ENCODE results near the gene DDRGK1. TPM values are rescaled to one million over a fixed set of nuclear protein-coding genes. Genes with fewer than 3 reads are reported as not detected.
"Not testable (repeated sequence)": the region's sequence is repeated elsewhere in the genome, so short reads cannot be mapped to it uniquely, and the experiment has no call there.

The DDRGK1 gene
- total and polyA plus RNA-seq, 8 donors: 42.0 to 52.8 (median 48.1) TPM

DNA sequence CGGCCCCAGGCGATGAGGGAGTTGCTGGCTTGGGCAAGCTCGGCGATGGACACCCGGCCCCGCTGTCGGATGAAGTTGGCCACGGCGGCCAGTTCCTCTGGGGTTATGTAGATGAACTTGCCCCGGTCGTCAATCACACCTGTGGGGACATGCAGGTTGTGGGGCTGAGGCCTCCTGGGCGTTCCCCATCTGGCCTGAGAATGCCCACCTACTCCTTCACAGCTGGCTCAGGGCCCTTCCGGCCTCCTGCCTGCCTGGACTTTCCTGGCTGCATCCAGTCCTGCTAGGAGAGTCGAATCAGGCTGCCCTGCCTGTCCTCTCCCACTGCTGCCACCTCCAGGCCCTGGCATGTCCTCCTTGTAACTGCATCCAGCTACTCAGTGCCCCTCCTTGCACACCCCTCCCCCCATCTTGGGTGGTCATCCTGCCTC lies 13.8 kb downstream of the DDRGK1 start:
- Histone ChIP-seq H3K27me3 (no peaks in the 10 kb centered on the region), H3K9me3 (no peaks in the 10 kb centered on the region), H3K4me3 (no peak overlapping the region), H3K36me3 (peaks cover 3 to 42% (median 26%) of the 10 kb centered on the region in 3 donors), H3K4me1 (no peaks in the 10 kb centered on the region), H3K27ac (no peak overlapping the region)
- ATAC-seq: no peak
- 91 to 92% methylated on average over 14 of the region's 14 CpGs for WGBS, 2 donors
- DNase-seq: peak in 1 of 6 donors; percentile 69
- TF ChIP-seq CTCF (IDR thresholded peaks at IDR 0.05): no peak
- no peak for FAIRE-seq
- intact Hi-C loops (cut with DNase I): no loop called here

DNA sequence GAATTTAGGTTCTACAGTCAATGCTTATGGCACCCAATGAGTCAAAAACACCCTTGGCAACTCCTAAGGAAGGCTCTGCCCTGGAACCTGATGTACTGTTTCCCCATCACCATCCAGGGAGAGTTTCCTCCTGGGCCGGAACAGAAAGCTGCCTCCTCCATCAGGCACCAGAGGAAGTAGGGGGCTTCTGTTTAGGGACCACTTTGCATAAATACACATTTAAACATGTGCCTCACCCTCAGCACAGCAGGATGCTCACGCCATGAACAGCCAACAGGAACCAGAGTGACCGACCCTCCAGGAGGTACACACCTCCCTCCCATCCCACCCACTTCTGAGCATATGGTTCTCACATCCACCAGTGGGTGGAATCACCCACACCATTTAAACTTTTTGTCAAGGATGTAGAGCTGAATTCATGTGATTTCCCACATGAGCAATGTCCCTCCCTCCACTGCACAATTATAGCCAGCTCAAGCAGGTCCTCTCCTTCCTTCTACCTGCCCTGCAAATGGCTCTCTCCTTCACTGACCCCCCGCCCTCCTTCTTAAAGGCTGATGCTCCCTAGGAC lies 14.8 kb downstream of the DDRGK1 start:
- H3K27me3 ChIP-seq: no peaks in the 10 kb centered on the region
- no peak overlapping the region for H3K4me3 ChIP-seq
- TF ChIP-seq CTCF (IDR thresholded peaks at IDR 0.05): no peak
- no peak for FAIRE-seq
- peaks cover 0 to 34% (median 19%) of the 10 kb centered on the region in 3 donors for H3K36me3 ChIP-seq
- no peak for ATAC-seq
- no peaks in the 10 kb centered on the region for H3K4me1 ChIP-seq
- H3K9me3 ChIP-seq: no peaks in the 10 kb centered on the region
- peak in 1 of 6 donors; percentile 4 for DNase-seq
- intact Hi-C loops (cut with DNase I): no loop called here
- WGBS, 2 donors: 86 to 91% methylated on average over 4 of the region's 4 CpGs
- no peak overlapping the region for H3K27ac ChIP-seq

DNA sequence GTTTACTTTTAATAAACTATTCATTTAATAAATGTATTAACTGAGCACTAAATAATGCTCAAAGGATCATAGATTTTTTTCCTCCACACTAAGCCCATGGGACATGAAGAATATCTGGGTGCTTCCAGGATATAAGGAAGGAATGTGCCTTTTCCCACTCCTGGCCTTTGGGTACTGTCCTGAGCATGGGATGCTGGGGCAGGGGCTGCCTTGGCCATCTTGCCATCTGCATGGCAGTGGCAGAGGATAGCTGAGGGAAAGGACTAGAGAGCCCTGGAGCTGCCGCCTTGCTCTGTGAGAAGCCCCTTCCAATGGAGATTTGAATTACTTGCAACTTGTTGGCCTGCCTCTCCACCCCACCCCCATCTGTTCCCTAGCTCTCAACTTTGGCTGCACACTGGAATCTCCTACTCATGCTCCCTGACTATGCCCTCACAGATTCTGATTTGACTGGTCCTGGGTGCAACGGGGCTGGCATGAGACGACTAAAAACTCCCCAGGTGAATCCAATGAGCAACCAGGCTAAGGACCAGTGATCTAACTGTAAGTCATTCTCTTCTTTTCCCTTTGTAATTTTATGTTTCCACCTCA lies 15.6 kb downstream of the DDRGK1 start:
- no peak overlapping the region for H3K27ac ChIP-seq
- DNase-seq (peak in 1 of 6 donors; percentile 27), ATAC-seq (no peak), FAIRE-seq (no peak)
- no peak overlapping the region for H3K4me3 ChIP-seq
- H3K27me3 ChIP-seq: no peaks in the 10 kb centered on the region
- WGBS, 2 donors: 91 to 92% methylated on average over 3 of the region's 3 CpGs
- no peaks in the 10 kb centered on the region for H3K4me1 ChIP-seq
- H3K36me3 ChIP-seq: peaks cover 0 to 26% (median 12%) of the 10 kb centered on the region in 3 donors
- H3K9me3 ChIP-seq: no peaks in the 10 kb centered on the region
- TF ChIP-seq CTCF (IDR thresholded peaks at IDR 0.05): no peak
- intact Hi-C loops (cut with DNase I): no loop called here

DNA sequence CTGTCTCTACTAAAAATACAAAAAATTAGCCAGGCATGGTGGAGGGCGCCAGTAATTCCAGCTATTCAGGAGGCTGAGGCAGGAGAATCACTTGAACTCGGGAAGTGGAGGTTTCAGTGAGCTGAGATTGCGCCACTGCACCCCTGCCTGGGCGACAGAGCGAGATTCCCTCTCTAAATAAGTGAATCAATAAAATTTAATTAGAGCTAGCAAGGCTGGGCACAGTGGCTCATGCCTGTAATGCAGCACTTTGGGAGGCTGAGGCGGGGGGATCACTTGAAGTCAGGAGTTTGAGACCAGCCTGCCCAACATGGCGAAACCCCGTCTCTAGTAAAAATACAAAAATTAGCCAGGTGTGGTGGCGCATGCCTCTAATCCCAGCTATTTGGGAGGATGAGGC lies 16.6 kb downstream of the DDRGK1 start:
- WGBS, 2 donors: 95 to 98% methylated on average over 9 of the region's 9 CpGs
- ATAC-seq; intact Hi-C loops (cut with DNase I); H3K9me3 ChIP-seq; H3K27ac ChIP-seq; H3K27me3 ChIP-seq; H3K4me3 ChIP-seq; H3K4me1 ChIP-seq; FAIRE-seq: not testable (repeated sequence)
- peaks cover 0 to 16% (median 11%) of the 10 kb centered on the region in 3 donors for H3K36me3 ChIP-seq
- peak in 1 of 6 donors; percentile 16 for DNase-seq

GRCh38 chr20:3183896-3184612 lies 20.4 kb downstream of the DDRGK1 start:
- DNase-seq (peak in 1 of 6 donors; percentile 2), ATAC-seq (no peak), FAIRE-seq (no peak)
- no peaks in the 10 kb centered on the region for H3K27me3 ChIP-seq
- H3K9me3 ChIP-seq: no peaks in the 10 kb centered on the region
- intact Hi-C loops (cut with DNase I): no loop called here
- H3K27ac ChIP-seq: no peak overlapping the region
- H3K4me1 ChIP-seq: peaks cover 0 to 4% (median 0%) of the 10 kb centered on the region in 3 donors
- no peak for TF ChIP-seq CTCF (IDR thresholded peaks at IDR 0.05)
- H3K4me3 ChIP-seq: no peak overlapping the region
- no peaks in the 10 kb centered on the region for H3K36me3 ChIP-seq
- 89 to 92% methylated on average over 3 of the region's 3 CpGs for WGBS, 2 donors

GRCh38 chr20:3182429-3182828 lies 22.1 kb downstream of the DDRGK1 start:
- DNase-seq: peak in 1 of 6 donors; percentile 4
- FAIRE-seq; H3K4me3 ChIP-seq; H3K27ac ChIP-seq; H3K36me3 ChIP-seq; ATAC-seq; intact Hi-C loops (cut with DNase I); H3K27me3 ChIP-seq; H3K9me3 ChIP-seq: not testable (repeated sequence)
- peaks cover 0 to 12% (median 5%) of the 10 kb centered on the region in 3 donors for H3K4me1 ChIP-seq
- 98% methylated on average over 5 of the region's 5 CpGs for WGBS, 2 donors
